A549 (cell line): ENCODE measurements around the gene NSMCE1. TPM values are rescaled to one million over a fixed set of nuclear protein-coding genes. Genes with fewer than 3 reads are reported as not detected.

Experiments used
- ATAC-seq, 2 experiments: fragments of 200-7000 bp in 1 of 2; fragments of >200 bp in 1 of 2; cut with Nextera tagmentation in 1 of 2; cut with Tn5 transposase in 1 of 2; 3 replicates each; pipeline versions ENCODE4 v1.8.0 to v1.9.1; 2018 to 2020; ENCODE audit warnings: mild to moderate bottlenecking in 1 of 2, moderate library complexity in 1 of 2
- CTCF ChIA-PET: fragments of 300-600 bp; sonication (Branson Sonifier 250); formaldehyde crosslinking; extraction: SDS; loops from one replicate; lab custom pipeline; 2021; ENCODE audit warnings: antibody characterized with exemption, inconsistent platforms; lab: Yijun Ruan, JAX
- POLR2A ChIA-PET: fragments of 350-600 bp; formaldehyde crosslinking; extraction: SDS; loops from one replicate; lab custom pipeline; 2021; ENCODE audit warnings: antibody characterized with exemption, inconsistent platforms; lab: Yijun Ruan, JAX
- DNase-seq, 2 experiments: peaks; one replicate each; pipeline versions ENCODE4 v3.0.0 to v3.0.0-alpha.2; 2011 to 2016; ENCODE audit warnings: low read depth in 1 of 2, low spot score in 1 of 2
- FAIRE-seq: peaks from 2 replicates; lab custom pipeline; 2011; peaks lifted over from hg19 to GRCh38; lab: Jason Lieb, UNC
- H3K27ac ChIP-seq, 2 experiments: fragments of >200 bp; sonication (Bioruptor Twin); formaldehyde crosslinking; 3 replicates each; pipeline ENCODE4 v1.5.1; 2016 to 2017
- H3K4me1 ChIP-seq: fragments of >200 bp; sonication (Bioruptor Twin); formaldehyde crosslinking; 3 replicates; pipeline ENCODE4 v1.6.1; 2016
- H3K4me2 ChIP-seq: fragments of >200 bp; sonication (Bioruptor Twin); formaldehyde crosslinking; 3 replicates; pipeline ENCODE4 v1.6.1; 2016
- H3K4me3 ChIP-seq: fragments of >200 bp; sonication (Bioruptor Twin); formaldehyde crosslinking; 3 replicates; pipeline ENCODE4 v1.5.1; 2016
- H3K9me3 ChIP-seq: fragments of >200 bp; sonication (Bioruptor Twin); formaldehyde crosslinking; 3 replicates; pipeline ENCODE4 v1.6.1; 2016
- CBX2 ChIP-seq: fragments of 200-600 bp; sonication (generic); IDR thresholded peaks from 2 replicates; pipeline ENCODE4 v1.6.1; 2016; ENCODE audit warnings: low read depth, mild to moderate bottlenecking, borderline replicate concordance
- CEBPB ChIP-seq, 2 experiments: fragments of >200 bp in 1 of 2; sonication (Bioruptor Twin) in 1 of 2; formaldehyde crosslinking in 1 of 2; IDR thresholded peaks; 2 replicates each; pipeline ENCODE4 v1.6.1; 2012 to 2016
- CHD2 ChIP-seq: fragments of 150-350 bp; IDR thresholded peaks from 2 replicates; pipeline ENCODE4 v1.6.1; 2014; ENCODE audit warnings: low read length; ENCODE audit not compliant: partially characterized antibody
- EHMT2 ChIP-seq: fragments of 200-600 bp; sonication (generic); IDR thresholded peaks from 2 replicates; pipeline ENCODE4 v1.6.1; 2016; ENCODE audit warnings: antibody characterized with exemption, low read depth, mild to moderate bottlenecking, moderate library complexity
- ESRRA ChIP-seq: fragments of 150-350 bp; IDR thresholded peaks from 2 replicates; pipeline ENCODE4 v1.6.1; 2014; ENCODE audit warnings: mild to moderate bottlenecking, low read length, borderline replicate concordance
- FOSB ChIP-seq: fragments of 250-450 bp; sonication (Bioruptor Pico); IDR thresholded peaks from 2 replicates; pipeline ENCODE4 v1.5.0; 2020; ENCODE audit warnings: mild to moderate bottlenecking, moderate library complexity
- HDAC2 ChIP-seq: fragments of 200-600 bp; sonication (generic); IDR thresholded peaks from 2 replicates; pipeline ENCODE4 v1.6.1; 2016
- HEYL ChIP-seq: fragments of 250-450 bp; sonication (Bioruptor Pico); IDR thresholded peaks from 2 replicates; pipeline ENCODE4 v1.8.0; 2021; ENCODE audit warnings: mild to moderate bottlenecking, moderate library complexity
- HOXB13 ChIP-seq: fragments of 250-450 bp; sonication (Bioruptor Pico); IDR thresholded peaks from 2 replicates; pipeline ENCODE4 v1.5.0; 2020; ENCODE audit warnings: low read depth, mild to moderate bottlenecking, moderate library complexity
- MAZ ChIP-seq: fragments of 150-350 bp; IDR thresholded peaks from 2 replicates; pipeline ENCODE4 v1.6.1; 2014; ENCODE audit warnings: antibody characterized with exemption, low read depth, low read length, borderline replicate concordance
- NFE2L2 ChIP-seq: fragments of 150-350 bp; conservative IDR thresholded peaks from 2 replicates; pipeline ENCODE4 v1.6.1; 2014; ENCODE audit warnings: low read length
- NPAS2 ChIP-seq: fragments of 250-450 bp; sonication (Bioruptor Pico); IDR thresholded peaks from 2 replicates; pipeline ENCODE4 v1.8.0; 2022; ENCODE audit warnings: mild to moderate bottlenecking, moderate library complexity, borderline replicate concordance
- PHF8 ChIP-seq: fragments of 200-600 bp; sonication (generic); IDR thresholded peaks from 2 replicates; pipeline ENCODE4 v1.6.1; 2016; ENCODE audit warnings: low read depth, mild to moderate bottlenecking, antibody characterized with exemption, moderate library complexity, borderline replicate concordance
- RAD21 ChIP-seq, 2 experiments: fragments of >200 bp in 1 of 2; sonication (Bioruptor Twin) in 1 of 2; formaldehyde crosslinking in 1 of 2; IDR thresholded peaks in 1 of 2; conservative IDR thresholded peaks in 1 of 2; 2 replicates in 1 of 2; 3 replicates in 1 of 2; pipeline ENCODE4 v1.6.1; 2012 to 2018; ENCODE audit warnings: inconsistent platforms in 1 of 2
- RARB ChIP-seq: fragments of 250-450 bp; sonication (Bioruptor Pico); IDR thresholded peaks from 2 replicates; pipeline ENCODE4 v1.8.0; 2021; ENCODE audit warnings: mild to moderate bottlenecking, moderate library complexity
- RFX5 ChIP-seq: fragments of 450-650 bp; IDR thresholded peaks from 2 replicates; pipeline ENCODE4 v1.7.1; 2014; ENCODE audit warnings: antibody characterized with exemption, mild to moderate bottlenecking, moderate library complexity
- RNF2 ChIP-seq: fragments of 200-600 bp; sonication (generic); IDR thresholded peaks from 2 replicates; pipeline ENCODE4 v1.6.1; 2016; ENCODE audit warnings: low read depth, mild to moderate bottlenecking, antibody characterized with exemption, moderate library complexity, borderline replicate concordance
- SMC3 ChIP-seq: fragments of >200 bp; sonication (Bioruptor Twin); formaldehyde crosslinking; IDR thresholded peaks from 3 replicates; pipeline ENCODE4 v1.6.1; 2018; ENCODE audit warnings: inconsistent platforms
- TFCP2L1 ChIP-seq: fragments of 250-450 bp; sonication (Bioruptor Pico); IDR thresholded peaks from 2 replicates; pipeline ENCODE4 v1.5.0; 2021; ENCODE audit warnings: mild to moderate bottlenecking
- ZFP36 ChIP-seq: fragments of 450-650 bp; IDR thresholded peaks from 2 replicates; pipeline ENCODE4 v1.6.1; 2014; ENCODE audit warnings: borderline replicate concordance; ENCODE audit not compliant: partially characterized antibody
- ZSCAN20 ChIP-seq: fragments of 250-450 bp; sonication (Bioruptor Pico); IDR thresholded peaks from 2 replicates; pipeline ENCODE4 v1.8.0; 2022; ENCODE audit warnings: mild to moderate bottlenecking, moderate library complexity
- WGBS: methylation state at CpG from one replicate; pipeline ENCODE4 v1.1.6; 2017; ENCODE audit errors: missing lambda C conversion rate; 5-methylcytosine and 5-hydroxymethylcytosine counted together
- polyA plus RNA-seq, 4 experiments: library from polyadenylated mRNA; depleted of rRNA in 3 of 4; stranded (reverse); fragments of >200 nt; fragmentation: RNase III in 1 of 4; extraction: RNeasy Plus Mini Kit Qiagen cat#74134 plus additional on column Dnase treatment in 1 of 4; gene quantifications; 2 replicates in 3 of 4; 3 replicates in 1 of 4; pipeline ENCODE4 v1.2.3, GENCODE V29; 2011 to 2017
- TF ChIP-seq, protein P1 (sequence below): fragments of 450-650 bp; IDR thresholded peaks from 2 replicates; pipeline ENCODE4 v1.6.1; 2014; ENCODE audit warnings: antibody characterized with exemption
- TF ChIP-seq, protein P2 (sequence below): fragments of 250-450 bp; sonication (Bioruptor Pico); IDR thresholded peaks from 2 replicates; pipeline ENCODE4 v1.5.0; 2021; ENCODE audit warnings: mild to moderate bottlenecking, moderate library complexity, borderline replicate concordance
- TF ChIP-seq, protein P3 (sequence below): fragments of 250-450 bp; sonication (Bioruptor Pico); IDR thresholded peaks from 2 replicates; pipeline ENCODE4 v1.5.0; 2020; ENCODE audit warnings: low read depth, mild to moderate bottlenecking, moderate library complexity
- TF ChIP-seq, protein P4 (sequence below): fragments of >200 bp; sonication (Bioruptor Twin); formaldehyde crosslinking; IDR thresholded peaks from 3 replicates; pipeline ENCODE4 v1.5.1; 2016
- TF ChIP-seq, protein P5 (sequence below): IDR thresholded peaks from 2 replicates; pipeline ENCODE4 v1.6.1; 2012
- TF ChIP-seq, protein P6 (sequence below): fragments of 150-350 bp; IDR thresholded peaks from 2 replicates; pipeline ENCODE4 v1.6.1; 2014; ENCODE audit warnings: low read depth, mild to moderate bottlenecking, low read length

The NSMCE1 gene
- polyA plus RNA-seq, 2 of the 4 experiments (the other 2 are of a cell fraction), result 32.0 to 59.9 TPM

DNA sequence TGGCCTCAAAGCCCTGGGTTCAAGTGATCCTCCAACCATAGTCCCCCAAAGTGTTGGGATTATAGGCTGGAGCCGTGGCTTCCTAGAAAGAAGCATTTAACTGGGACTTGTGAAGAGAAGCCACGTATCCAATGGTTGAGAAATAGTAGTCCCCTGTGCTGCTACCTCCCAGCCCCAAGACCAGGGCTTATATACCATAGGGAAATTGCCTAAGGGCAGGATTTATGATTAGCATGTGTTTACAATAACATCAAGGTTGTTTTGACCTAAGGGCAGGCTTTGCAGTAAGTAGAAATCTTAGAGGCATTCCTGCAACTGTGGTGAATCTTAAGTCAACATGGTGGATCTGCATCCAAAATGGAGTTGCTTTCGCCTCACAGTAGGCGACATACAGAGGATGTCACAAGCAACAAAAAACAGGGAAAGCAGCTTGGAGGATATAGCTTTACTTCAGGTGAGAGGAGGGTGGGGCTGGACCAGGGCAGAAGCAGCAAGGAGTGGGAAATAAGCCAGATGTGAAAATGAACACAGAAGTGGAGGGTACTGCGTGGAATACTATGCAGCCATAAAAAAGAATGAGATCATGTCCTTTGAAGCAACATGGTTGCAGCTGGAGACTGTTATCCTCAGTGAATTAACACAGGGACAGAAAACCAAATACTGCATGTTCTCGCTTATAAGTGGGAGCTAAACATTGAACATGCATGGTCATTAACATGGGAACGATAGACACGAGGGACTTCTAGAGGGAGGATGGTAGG lies 18.7 kb upstream of the NSMCE1 start:
- Histone ChIP-seq H3K4me2 (peak overlapping the region; percentile 40; the same call in 2 of the 3 replicates), H3K9me3 (no peaks in the 10 kb centered on the region), H3K27ac (peak overlapping the region; percentile 47 to 70; a peak in 5 of 6 replicates), H3K4me1 (peaks cover 15% of the 10 kb centered on the region), H3K4me3 (no peak overlapping the region)
- no peak for ATAC-seq
- POLR2A ChIA-PET, result interaction anchor here (1.5 kb wide), 1 partner anchor 84 kb away, joined by 4 read pairs; the partner anchor contains the start of gene KDM8
- TF ChIP-seq SMC3, result no peak
- no peak for TF ChIP-seq PHF8
- TF ChIP-seq ESRRA, result no peak
- TF ChIP-seq NPAS2 (CRISPR knock-in tag), result no peak
- TF ChIP-seq RNF2, result no peak
- no peak for DNase-seq
- CTCF ChIA-PET, result interaction anchor here (1.0 to 2.6 kb wide), 4 partner anchors 14 to 81 kb away, joined by 3 to 11 read pairs (median 8); no protein-coding TSS in a partner anchor
- WGBS, result 91% methylated on average over 8 of the region's 8 CpGs
- FAIRE-seq, result no peak

DNA sequence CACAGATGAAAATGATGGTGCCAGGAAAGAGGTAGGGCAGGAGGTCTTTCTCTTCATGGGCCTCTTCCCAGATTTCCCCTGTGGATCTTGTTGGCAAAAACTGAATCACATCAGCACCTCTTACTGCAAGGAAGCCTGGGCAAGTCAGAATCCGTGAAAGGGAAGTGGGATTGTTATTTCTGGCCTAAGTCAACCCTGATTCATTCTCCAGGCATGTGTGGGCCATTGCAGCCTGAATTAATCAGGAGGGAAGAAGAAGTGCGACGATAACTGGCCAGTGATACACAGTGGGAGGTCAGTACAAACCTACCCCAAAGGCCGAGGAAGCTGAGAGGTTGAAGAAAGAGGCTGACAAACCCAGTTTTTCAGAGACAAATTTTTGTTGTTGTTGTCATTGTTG lies 17.9 kb upstream of the NSMCE1 start:
- Histone ChIP-seq H3K9me3 (no peaks in the 10 kb centered on the region), H3K4me1 (peaks cover 15% of the 10 kb centered on the region), H3K4me3 (no peak overlapping the region), H3K27ac (peak overlapping the region; percentile 47 to 70; a peak in 5 of 6 replicates), H3K4me2 (peak overlapping the region; percentile 40)
- ChIA-PET POLR2A (interaction anchor here (1.5 kb wide), 1 partner anchor 83 kb away, joined by 4 read pairs; the partner anchor contains the start of gene KDM8), CTCF (interaction anchor here (1.4 to 2.6 kb wide), 3 partner anchors 13 to 81 kb away, joined by 7 to 11 read pairs (median 9); no protein-coding TSS in a partner anchor)
- no peak for FAIRE-seq
- peak; percentile 70 to 94; a peak in 5 of 6 replicates for ATAC-seq
- WGBS, result 6% methylated on average over 4 of the region's 4 CpGs
- peak; percentile 55 to 73 for DNase-seq
- no peak for TF ChIP-seq EHMT2
- TF ChIP-seq RARB (CRISPR knock-in tag), result no peak
- no peak for TF ChIP-seq RFX5
- TF ChIP-seq, protein P1, sequence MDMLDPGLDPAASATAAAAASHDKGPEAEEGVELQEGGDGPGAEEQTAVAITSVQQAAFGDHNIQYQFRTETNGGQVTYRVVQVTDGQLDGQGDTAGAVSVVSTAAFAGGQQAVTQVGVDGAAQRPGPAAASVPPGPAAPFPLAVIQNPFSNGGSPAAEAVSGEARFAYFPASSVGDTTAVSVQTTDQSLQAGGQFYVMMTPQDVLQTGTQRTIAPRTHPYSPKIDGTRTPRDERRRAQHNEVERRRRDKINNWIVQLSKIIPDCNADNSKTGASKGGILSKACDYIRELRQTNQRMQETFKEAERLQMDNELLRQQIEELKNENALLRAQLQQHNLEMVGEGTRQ, result no peak
- no peak for TF ChIP-seq CHD2
- TF ChIP-seq ZSCAN20 (CRISPR knock-in tag), result no peak
- no peak for TF ChIP-seq FOSB
- TF ChIP-seq, protein P2, sequence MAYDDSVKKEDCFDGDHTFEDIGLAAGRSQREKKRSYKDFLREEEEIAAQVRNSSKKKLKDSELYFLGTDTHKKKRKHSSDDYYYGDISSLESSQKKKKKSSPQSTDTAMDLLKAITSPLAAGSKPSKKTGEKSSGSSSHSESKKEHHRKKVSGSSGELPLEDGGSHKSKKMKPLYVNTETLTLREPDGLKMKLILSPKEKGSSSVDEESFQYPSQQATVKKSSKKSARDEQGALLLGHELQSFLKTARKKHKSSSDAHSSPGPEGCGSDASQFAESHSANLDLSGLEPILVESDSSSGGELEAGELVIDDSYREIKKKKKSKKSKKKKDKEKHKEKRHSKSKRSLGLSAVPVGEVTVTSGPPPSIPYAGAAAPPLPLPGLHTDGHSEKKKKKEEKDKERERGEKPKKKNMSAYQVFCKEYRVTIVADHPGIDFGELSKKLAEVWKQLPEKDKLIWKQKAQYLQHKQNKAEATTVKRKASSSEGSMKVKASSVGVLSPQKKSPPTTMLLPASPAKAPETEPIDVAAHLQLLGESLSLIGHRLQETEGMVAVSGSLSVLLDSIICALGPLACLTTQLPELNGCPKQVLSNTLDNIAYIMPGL (CRISPR knock-in tag), result no peak
- no peak for TF ChIP-seq ZFP36
- no peak for TF ChIP-seq HDAC2
- TF ChIP-seq, protein P3, sequence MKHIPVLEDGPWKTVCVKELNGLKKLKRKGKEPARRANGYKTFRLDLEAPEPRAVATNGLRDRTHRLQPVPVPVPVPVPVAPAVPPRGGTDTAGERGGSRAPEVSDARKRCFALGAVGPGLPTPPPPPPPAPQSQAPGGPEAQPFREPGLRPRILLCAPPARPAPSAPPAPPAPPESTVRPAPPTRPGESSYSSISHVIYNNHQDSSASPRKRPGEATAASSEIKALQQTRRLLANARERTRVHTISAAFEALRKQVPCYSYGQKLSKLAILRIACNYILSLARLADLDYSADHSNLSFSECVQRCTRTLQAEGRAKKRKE (CRISPR knock-in tag), result no peak
- TF ChIP-seq ESRRA, result no peak
- TF ChIP-seq MAZ, result no peak
- TF ChIP-seq, protein P4, sequence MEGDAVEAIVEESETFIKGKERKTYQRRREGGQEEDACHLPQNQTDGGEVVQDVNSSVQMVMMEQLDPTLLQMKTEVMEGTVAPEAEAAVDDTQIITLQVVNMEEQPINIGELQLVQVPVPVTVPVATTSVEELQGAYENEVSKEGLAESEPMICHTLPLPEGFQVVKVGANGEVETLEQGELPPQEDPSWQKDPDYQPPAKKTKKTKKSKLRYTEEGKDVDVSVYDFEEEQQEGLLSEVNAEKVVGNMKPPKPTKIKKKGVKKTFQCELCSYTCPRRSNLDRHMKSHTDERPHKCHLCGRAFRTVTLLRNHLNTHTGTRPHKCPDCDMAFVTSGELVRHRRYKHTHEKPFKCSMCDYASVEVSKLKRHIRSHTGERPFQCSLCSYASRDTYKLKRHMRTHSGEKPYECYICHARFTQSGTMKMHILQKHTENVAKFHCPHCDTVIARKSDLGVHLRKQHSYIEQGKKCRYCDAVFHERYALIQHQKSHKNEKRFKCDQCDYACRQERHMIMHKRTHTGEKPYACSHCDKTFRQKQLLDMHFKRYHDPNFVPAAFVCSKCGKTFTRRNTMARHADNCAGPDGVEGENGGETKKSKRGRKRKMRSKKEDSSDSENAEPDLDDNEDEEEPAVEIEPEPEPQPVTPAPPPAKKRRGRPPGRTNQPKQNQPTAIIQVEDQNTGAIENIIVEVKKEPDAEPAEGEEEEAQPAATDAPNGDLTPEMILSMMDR, result no peak
- TF ChIP-seq, protein P5, sequence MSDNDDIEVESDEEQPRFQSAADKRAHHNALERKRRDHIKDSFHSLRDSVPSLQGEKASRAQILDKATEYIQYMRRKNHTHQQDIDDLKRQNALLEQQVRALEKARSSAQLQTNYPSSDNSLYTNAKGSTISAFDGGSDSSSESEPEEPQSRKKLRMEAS, result peak; percentile 55; the same call in 1 of the 2 replicates
- TF ChIP-seq, protein P6, sequence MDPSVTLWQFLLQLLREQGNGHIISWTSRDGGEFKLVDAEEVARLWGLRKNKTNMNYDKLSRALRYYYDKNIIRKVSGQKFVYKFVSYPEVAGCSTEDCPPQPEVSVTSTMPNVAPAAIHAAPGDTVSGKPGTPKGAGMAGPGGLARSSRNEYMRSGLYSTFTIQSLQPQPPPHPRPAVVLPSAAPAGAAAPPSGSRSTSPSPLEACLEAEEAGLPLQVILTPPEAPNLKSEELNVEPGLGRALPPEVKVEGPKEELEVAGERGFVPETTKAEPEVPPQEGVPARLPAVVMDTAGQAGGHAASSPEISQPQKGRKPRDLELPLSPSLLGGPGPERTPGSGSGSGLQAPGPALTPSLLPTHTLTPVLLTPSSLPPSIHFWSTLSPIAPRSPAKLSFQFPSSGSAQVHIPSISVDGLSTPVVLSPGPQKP, result no peak
- no peak for TF ChIP-seq CBX2
- TF ChIP-seq HOXB13 (CRISPR knock-in tag), result no peak
- no peak for TF ChIP-seq NFE2L2
- TF ChIP-seq RAD21 (conservative IDR thresholded peaks at IDR 0.05 in 1 of 2, IDR thresholded peaks at IDR 0.05 in 1 of 2), result no peak
- TF ChIP-seq HEYL (CRISPR knock-in tag), result no peak
- no peak for TF ChIP-seq CEBPB (IDR thresholded peaks at IDR 0.05)
- TF ChIP-seq TFCP2L1, result no peak
